ENCODE data around the gene LTO1.

Gene LTO1

DNA sequence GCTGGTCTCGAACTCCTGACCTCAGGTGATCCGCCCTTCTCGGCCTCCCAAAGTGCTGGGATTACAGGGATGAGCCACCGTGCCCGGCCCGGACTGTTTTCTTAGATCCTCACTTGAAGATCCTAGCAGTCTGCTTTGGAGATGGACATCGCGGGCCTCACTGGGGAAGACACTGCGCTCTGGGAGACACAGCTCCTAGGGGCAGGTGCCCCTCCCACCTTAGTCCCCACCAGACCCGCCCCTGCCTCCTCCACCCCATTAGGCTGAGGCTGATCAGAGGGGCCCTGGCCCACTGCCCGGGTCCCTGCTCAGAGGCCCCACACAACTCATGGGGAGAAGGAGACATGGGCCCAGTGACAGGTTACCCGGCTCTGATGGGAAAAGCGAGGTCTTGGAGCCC lies 11.3 kb upstream of the LTO1 start:
- Histone ChIP-seq H3K36me3 (no peaks in the 10 kb centered on the region), H3K4me1 (ENCODE audit: control insufficient read depth in 1 of 2, insufficient read depth in 1 of 2, low read depth in 1 of 2, low read length in 1 of 2) (no peaks in the 10 kb centered on the region), H3K27ac (no peak overlapping the region), H3K4me3 (ENCODE audit: low read depth in 1 of 2, low read length in 1 of 2) (no peak overlapping the region), H3K9me3 (no peaks in the 10 kb centered on the region), H3K27me3 (peaks cover 69% of the 10 kb centered on the region)
- TF ChIP-seq, protein P1, sequence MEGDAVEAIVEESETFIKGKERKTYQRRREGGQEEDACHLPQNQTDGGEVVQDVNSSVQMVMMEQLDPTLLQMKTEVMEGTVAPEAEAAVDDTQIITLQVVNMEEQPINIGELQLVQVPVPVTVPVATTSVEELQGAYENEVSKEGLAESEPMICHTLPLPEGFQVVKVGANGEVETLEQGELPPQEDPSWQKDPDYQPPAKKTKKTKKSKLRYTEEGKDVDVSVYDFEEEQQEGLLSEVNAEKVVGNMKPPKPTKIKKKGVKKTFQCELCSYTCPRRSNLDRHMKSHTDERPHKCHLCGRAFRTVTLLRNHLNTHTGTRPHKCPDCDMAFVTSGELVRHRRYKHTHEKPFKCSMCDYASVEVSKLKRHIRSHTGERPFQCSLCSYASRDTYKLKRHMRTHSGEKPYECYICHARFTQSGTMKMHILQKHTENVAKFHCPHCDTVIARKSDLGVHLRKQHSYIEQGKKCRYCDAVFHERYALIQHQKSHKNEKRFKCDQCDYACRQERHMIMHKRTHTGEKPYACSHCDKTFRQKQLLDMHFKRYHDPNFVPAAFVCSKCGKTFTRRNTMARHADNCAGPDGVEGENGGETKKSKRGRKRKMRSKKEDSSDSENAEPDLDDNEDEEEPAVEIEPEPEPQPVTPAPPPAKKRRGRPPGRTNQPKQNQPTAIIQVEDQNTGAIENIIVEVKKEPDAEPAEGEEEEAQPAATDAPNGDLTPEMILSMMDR (IDR thresholded peaks at IDR 0.05): no peak

DNA sequence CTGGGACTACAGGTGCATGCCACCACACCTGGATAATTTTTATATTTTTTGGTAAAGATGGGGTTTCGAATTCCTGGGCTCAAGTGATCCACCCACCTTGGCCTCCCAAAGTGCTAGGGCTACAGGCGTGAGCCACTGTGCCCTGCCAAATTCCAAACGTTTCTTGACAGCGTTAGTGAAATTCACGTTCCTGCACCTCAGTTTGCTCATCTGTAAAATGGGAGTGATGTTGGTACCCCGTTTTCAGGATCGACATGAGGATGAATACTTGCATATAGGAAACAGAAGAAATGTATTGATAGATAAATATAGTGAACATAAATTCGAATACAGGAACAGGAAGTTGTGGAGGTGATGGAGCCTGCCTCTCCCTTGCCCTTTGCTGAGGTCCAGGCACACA lies 10.2 kb upstream of the LTO1 start:
- TF ChIP-seq, protein P1 (IDR thresholded peaks at IDR 0.05): no peak
- Histone ChIP-seq H3K9me3 (no peaks in the 10 kb centered on the region), H3K4me3 (ENCODE audit: low read depth in 1 of 2, low read length in 1 of 2) (no peak overlapping the region), H3K27ac (no peak overlapping the region), H3K36me3 (no peaks in the 10 kb centered on the region), H3K4me1 (ENCODE audit: control insufficient read depth in 1 of 2, insufficient read depth in 1 of 2, low read depth in 1 of 2, low read length in 1 of 2) (no peaks in the 10 kb centered on the region), H3K27me3 (peaks cover 65% of the 10 kb centered on the region)

- TF ChIP-seq, protein P1 (IDR thresholded peaks at IDR 0.05): no peak
- Histone ChIP-seq H3K27me3 (peaks cover 63% of the 10 kb centered on the region), H3K9me3 (no peaks in the 10 kb centered on the region), H3K36me3 (no peaks in the 10 kb centered on the region), H3K27ac (no peak overlapping the region), H3K4me3 (ENCODE audit: low read depth in 1 of 2, low read length in 1 of 2) (no peak overlapping the region), H3K4me1 (ENCODE audit: control insufficient read depth in 1 of 2, insufficient read depth in 1 of 2, low read depth in 1 of 2, low read length in 1 of 2) (no peaks in the 10 kb centered on the region)
These were observed 9.5 kb upstream of the LTO1 start for GRCh38 chr11:69684651-69685050.

DNA sequence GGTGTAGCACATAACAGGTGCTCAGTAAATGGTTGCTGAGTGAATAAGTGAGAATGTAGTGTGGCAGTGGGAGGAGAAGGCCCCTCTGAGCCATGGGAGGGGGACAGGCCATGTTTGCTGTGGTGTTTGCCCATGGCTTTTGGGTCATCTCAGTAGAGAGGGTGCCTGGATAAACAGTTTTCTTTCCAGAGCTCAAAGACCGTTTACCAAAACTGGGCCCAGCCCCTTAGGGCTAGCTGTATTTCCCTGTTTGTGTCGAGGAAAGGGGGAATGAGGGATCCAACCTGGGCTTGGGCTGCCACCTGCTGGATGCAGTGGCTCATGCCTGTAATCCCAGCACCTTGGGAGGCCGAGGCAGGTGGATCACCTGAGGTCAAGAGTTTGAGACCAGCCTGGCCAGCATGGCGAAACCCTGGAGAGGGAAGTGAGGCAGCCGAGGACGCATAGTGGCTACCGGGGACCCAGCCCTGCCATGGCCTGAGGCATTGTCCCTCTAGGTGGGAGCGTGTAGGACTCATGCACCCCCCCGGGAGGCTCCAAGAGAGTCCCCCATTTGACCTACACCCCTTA lies 8.7 kb upstream of the LTO1 start:
- TF ChIP-seq, protein P1 (IDR thresholded peaks at IDR 0.05): no peak
- Histone ChIP-seq H3K27me3 (peaks cover 59% of the 10 kb centered on the region), H3K36me3 (no peaks in the 10 kb centered on the region), H3K9me3 (no peaks in the 10 kb centered on the region), H3K27ac (no peak overlapping the region), H3K4me3 (ENCODE audit: low read depth in 1 of 2, low read length in 1 of 2) (no peak overlapping the region), H3K4me1 (ENCODE audit: control insufficient read depth in 1 of 2, insufficient read depth in 1 of 2, low read depth in 1 of 2, low read length in 1 of 2) (no peaks in the 10 kb centered on the region)

DNA sequence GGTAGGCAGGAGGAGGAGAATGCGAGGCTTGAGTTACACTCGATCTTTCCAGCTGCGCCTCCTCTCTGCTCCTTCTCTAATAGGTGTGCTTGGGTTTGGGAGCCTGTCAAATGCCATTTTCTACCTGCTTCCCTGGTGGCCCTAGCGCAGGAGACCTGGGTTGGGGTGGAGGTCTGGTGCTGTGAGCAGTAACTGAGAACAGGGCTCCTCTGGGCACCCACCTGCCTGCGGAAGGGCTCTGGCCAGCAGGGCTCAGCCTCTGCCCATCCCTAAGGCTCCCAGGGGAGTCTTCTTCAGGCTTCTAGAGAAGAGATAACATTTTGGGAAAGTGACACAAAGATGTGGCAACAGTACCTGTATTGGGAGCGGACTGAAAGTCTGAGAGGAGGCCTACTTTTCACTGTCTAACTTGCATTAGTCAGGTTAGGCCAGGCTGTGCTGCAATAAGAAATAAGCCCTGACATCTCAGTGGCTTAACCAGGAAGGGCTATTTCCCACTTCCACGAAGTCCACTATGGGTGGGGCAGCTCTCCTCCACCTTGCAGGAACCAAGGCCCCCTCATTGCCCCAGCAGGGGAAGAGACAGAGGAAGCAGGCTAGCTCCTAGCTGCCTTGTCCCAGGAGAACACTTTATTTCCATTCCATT lies 7.7 kb upstream of the LTO1 start:
- Histone ChIP-seq H3K27me3 (peaks cover 59% of the 10 kb centered on the region), H3K4me3 (ENCODE audit: low read depth in 1 of 2, low read length in 1 of 2) (no peak overlapping the region), H3K36me3 (no peaks in the 10 kb centered on the region), H3K27ac (no peak overlapping the region), H3K4me1 (ENCODE audit: control insufficient read depth in 1 of 2, insufficient read depth in 1 of 2, low read depth in 1 of 2, low read length in 1 of 2) (no peaks in the 10 kb centered on the region), H3K9me3 (no peaks in the 10 kb centered on the region)
- TF ChIP-seq, protein P1 (IDR thresholded peaks at IDR 0.05): no peak

Data from neutrophil (primary cell).